Measurements from ENCODE around the gene GAGE10.

DNA sequence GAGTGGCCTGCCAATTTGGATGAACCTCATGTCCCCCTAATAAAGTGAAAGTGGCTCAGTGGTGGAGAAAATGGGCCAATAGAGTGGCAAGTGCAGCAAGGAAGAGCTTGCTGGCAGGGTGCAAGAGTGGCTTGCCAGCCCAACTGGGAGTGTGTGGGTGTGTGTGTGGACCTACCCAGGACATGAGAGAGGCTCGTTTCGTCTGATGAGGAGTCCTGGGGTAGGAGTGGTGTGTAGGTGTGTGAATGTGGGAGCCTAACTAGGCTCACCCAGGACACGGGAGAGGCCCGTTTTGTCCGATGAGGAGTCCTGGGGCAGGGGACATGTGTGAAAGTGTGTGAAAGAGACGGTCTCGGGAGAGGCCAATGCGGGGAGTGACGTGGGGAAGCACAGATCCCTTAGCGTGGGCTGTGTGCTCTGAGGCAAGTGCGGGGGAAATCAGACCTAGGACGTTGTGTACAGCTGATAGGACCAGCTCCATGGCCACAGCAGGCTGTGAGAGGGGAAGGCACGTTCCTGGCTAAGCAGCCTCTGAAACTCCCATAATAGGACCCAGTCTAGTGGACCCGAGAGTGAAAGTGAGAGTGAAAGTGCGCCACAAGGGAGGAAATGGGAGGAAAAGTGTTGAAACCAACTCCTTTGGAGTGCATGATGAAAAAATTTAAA is 5.3 kb downstream of the GAGE10 start:
- TF ChIP-seq, protein P1, sequence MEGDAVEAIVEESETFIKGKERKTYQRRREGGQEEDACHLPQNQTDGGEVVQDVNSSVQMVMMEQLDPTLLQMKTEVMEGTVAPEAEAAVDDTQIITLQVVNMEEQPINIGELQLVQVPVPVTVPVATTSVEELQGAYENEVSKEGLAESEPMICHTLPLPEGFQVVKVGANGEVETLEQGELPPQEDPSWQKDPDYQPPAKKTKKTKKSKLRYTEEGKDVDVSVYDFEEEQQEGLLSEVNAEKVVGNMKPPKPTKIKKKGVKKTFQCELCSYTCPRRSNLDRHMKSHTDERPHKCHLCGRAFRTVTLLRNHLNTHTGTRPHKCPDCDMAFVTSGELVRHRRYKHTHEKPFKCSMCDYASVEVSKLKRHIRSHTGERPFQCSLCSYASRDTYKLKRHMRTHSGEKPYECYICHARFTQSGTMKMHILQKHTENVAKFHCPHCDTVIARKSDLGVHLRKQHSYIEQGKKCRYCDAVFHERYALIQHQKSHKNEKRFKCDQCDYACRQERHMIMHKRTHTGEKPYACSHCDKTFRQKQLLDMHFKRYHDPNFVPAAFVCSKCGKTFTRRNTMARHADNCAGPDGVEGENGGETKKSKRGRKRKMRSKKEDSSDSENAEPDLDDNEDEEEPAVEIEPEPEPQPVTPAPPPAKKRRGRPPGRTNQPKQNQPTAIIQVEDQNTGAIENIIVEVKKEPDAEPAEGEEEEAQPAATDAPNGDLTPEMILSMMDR (IDR thresholded peaks at IDR 0.05; ENCODE audit: control extremely low read depth in 1 of 3, insufficient read depth in 1 of 3, low read depth in 1 of 3, low read length in 3 of 3), result no peak
- TF ChIP-seq RAD21 (IDR thresholded peaks at IDR 0.05 in 1 of 2, conservative IDR thresholded peaks at IDR 0.05 in 1 of 2; ENCODE audit: low read depth in 2 of 2, low read length in 2 of 2), result no peak
- TF ChIP-seq EP300 (IDR thresholded peaks at IDR 0.05; ENCODE audit: borderline replicate concordance in 1 of 2, low read depth in 2 of 2, low read length in 2 of 2), result no peak
- no peak for TF ChIP-seq CREB1 (IDR thresholded peaks at IDR 0.05)
- TF ChIP-seq TAF1 (IDR thresholded peaks at IDR 0.05; ENCODE audit: low read depth, low read length), result no peak
- TF ChIP-seq SAP30 (IDR thresholded peaks at IDR 0.05; ENCODE audit: insufficient read depth, insufficient replicate concordance, low read length), result no peak
- no peak for TF ChIP-seq POLR2A (IDR thresholded peaks at IDR 0.05; ENCODE audit: control extremely low read depth in 1 of 2, low read depth in 2 of 2, low read length in 2 of 2)
- no peak for TF ChIP-seq POLR2AphosphoS5 (IDR thresholded peaks at IDR 0.05; ENCODE audit: low read depth, low read length)

Data from H1 (cell line).